Fibroblast of pulmonary artery (primary cell): Measurements from ENCODE around the gene GALNT9.

Experiments used
- DNase-seq: peaks from one replicate; pipeline ENCODE4 v3.0.0-alpha.2; 2010; ENCODE audit warnings: low read depth
- H3K4me3 ChIP-seq: replicated peaks from 2 replicates; pipeline ENCODE4 v1.5.1; 2011; ENCODE audit warnings: low read depth, mild to moderate bottlenecking, control low read depth, low read length, moderate library complexity
- CTCF ChIP-seq: IDR thresholded peaks from 2 replicates; pipeline ENCODE4 v1.5.1; 2011; ENCODE audit warnings: mild to moderate bottlenecking, control low read depth, low read length, inconsistent platforms; ENCODE audit errors: missing control alignments

Gene GALNT9

GRCh38 chr12:132288516-132289215 lies 40.7 kb downstream of the GALNT9 start:
- H3K4me3 ChIP-seq: no peak overlapping the region
- DNase-seq: no peak
- TF ChIP-seq CTCF: no peak

GRCh38 chr12:132287391-132288238 lies 41.8 kb downstream of the GALNT9 start:
- no peak overlapping the region for H3K4me3 ChIP-seq
- DNase-seq: no peak
- no peak for TF ChIP-seq CTCF

DNA sequence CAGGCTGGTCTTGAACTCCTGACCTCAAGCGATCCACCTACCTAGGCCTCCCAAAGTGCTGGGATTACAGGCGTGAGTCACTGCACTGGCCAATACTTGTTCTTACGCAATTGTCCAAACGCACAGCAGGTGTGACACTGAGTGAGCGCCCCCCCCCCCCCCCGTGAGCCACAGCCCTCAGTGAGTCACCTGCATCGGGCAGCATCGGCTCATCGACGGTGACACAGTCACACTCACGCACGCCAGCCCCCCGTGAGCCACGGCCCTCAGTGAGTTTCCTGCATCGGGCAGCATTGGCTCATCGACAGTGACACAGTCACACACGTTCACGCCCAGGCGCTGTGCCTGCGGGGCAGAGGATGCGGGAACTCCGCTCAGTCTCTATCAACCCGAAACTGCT lies 42.5 kb downstream of the GALNT9 start:
- peak; percentile 20 for DNase-seq
- no peak overlapping the region for H3K4me3 ChIP-seq

DNA sequence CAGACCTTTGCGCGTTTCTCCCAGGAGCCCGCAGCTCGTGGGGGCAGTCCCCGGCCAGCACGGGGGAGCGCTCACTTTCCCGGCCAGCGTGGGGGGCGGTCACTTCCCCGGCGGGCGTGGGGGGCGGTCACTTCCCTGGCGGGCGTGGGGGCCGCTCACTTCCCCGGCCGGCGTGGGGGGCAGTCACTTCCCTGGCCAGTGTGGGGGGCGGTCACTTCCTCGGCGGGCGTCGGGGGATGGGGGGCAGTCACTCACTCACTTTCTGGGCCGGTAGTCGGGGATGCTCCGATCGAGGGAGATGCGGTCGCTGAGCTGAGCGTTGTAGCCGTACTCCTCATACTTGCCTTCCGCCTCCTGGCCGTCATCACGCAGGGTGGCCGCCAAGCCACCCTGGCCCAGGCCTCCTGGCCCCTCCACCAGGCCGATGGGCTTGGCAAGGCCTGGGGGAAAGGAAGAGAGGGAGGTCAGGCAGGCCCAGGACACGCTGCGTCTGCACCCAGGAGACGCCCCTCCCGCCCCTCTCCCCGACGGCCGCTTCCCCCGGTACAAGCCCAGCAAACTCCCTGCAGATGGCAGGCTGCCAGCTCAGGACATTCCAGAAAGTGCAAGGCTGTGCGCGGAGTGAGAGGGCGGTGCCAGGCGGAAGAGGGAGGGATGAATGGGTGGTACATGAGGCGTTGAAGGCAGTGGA lies 43.3 kb downstream of the GALNT9 start:
- DNase-seq: peak; percentile 92
- no peak for TF ChIP-seq CTCF
- peak overlapping the region; percentile 14 for H3K4me3 ChIP-seq

More for the DNA sequence above, 42.5 kb downstream of the GALNT9 start:
- TF ChIP-seq CTCF: no peak

DNA sequence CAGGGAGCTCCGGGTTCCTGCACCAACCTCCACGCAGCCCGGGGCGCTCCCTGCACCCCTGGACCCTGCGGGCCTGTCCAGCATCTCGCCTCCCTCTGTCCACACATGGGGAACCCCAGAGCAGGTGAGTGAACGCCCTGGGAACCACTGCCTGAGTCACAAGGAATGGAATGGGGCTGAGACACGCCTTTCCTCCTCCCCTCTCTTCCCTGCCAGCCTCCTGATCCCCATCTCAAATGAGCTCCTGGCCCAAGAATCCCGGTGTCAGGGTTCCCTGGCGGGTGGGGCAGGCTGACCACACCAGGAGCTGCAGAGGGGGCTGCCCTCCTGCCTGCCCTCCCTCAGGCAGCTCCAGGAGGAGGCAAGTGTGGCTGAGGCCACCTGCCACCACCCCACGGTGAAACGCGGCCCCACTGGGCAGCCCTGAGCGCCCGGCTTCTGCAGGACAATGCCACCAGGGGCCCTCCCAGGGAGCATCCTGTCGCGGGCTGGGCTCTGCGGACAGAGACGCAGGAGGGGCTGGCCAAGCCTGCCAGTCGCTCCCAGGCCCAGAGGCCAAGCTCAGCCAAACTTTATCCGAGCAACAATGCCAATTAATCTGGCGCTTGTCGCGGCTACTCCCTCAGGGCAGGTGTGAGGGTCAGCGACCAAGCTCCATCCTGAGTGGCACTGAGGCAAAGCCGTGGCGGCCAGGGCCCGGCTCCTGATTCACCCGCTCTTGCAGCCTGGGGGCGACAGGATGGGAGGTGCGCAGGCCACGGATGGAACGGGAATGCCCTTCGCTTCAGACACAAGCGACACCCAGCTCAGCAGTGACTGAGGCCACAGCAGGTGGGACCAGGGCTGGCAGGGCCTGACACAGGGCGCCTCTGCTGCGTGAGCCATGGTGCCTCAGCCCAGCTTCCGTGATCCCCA lies 44.3 kb downstream of the GALNT9 start:
- DNase-seq: no peak

More for the DNA sequence above, 44.3 kb downstream of the GALNT9 start:
- TF ChIP-seq CTCF: no peak
- no peak overlapping the region for H3K4me3 ChIP-seq
